ENCODE data around the gene FSCN2.

The FSCN2 gene

GRCh38 chr17:81489998-81490992, 37.9 kb upstream of the FSCN2 start:
- no peak for DNase-seq

GRCh38 chr17:81491181-81491581, 37.0 kb upstream of the FSCN2 start:
- no peak for DNase-seq

GRCh38 chr17:81491761-81492160, 36.4 kb upstream of the FSCN2 start:
- DNase-seq: no peak

GRCh38 chr17:81492202-81492601, 36.0 kb upstream of the FSCN2 start:
- DNase-seq: no peak

- no peak for DNase-seq
These were observed 35.5 kb upstream of the FSCN2 start for GRCh38 chr17:81492706-81493105.

GRCh38 chr17:81493198-81494038, 34.8 kb upstream of the FSCN2 start:
- no peak for DNase-seq

- DNase-seq: no peak
These were observed 33.4 kb upstream of the FSCN2 start for GRCh38 chr17:81494626-81495377.

- DNase-seq: no peak
These were observed 29.1 kb upstream of the FSCN2 start for GRCh38 chr17:81498953-81499600.

GRCh38 chr17:81499601-81499970, 28.6 kb upstream of the FSCN2 start:
- DNase-seq: no peak

GRCh38 chr17:81500047-81500446, 28.1 kb upstream of the FSCN2 start:
- DNase-seq: no peak

- no peak for DNase-seq
These were observed 25.6 kb upstream of the FSCN2 start for GRCh38 chr17:81502471-81503017.

GRCh38 chr17:81503619-81504018, 24.6 kb upstream of the FSCN2 start:
- DNase-seq: no peak

GRCh38 chr17:81508639-81509206, 19.5 kb upstream of the FSCN2 start:
- DNase-seq: no peak

GRCh38 chr17:81509207-81509971, 18.8 kb upstream of the FSCN2 start:
- DNase-seq: no peak

GRCh38 chr17:81509972-81510784, 18.0 kb upstream of the FSCN2 start:
- DNase-seq: no peak

- no peak for DNase-seq
These were observed 17.2 kb upstream of the FSCN2 start for GRCh38 chr17:81510785-81511553.

GRCh38 chr17:81511554-81511803, 16.7 kb upstream of the FSCN2 start:
- no peak for DNase-seq

- no peak for DNase-seq
These were observed 16.2 kb upstream of the FSCN2 start for GRCh38 chr17:81511804-81512561.

All from left hindlimb (tissue), 1 donor.